Stimulated activated CD8-positive, alpha-beta memory T cell treated with anti-CD3 and anti-CD28 coated beads, Interleukin-12 subunit alpha, Interleukin-12 subunit beta, amount 100 ng/mL, for 4 hours (primary cell): ENCODE measurements around the gene DNASE1L2.

Experiments used
- DNase-seq: peaks from one replicate; pipeline ENCODE4 v3.0.0-alpha.2; 2020; ENCODE audit warnings: low read depth

DNASE1L2 gene

DNA sequence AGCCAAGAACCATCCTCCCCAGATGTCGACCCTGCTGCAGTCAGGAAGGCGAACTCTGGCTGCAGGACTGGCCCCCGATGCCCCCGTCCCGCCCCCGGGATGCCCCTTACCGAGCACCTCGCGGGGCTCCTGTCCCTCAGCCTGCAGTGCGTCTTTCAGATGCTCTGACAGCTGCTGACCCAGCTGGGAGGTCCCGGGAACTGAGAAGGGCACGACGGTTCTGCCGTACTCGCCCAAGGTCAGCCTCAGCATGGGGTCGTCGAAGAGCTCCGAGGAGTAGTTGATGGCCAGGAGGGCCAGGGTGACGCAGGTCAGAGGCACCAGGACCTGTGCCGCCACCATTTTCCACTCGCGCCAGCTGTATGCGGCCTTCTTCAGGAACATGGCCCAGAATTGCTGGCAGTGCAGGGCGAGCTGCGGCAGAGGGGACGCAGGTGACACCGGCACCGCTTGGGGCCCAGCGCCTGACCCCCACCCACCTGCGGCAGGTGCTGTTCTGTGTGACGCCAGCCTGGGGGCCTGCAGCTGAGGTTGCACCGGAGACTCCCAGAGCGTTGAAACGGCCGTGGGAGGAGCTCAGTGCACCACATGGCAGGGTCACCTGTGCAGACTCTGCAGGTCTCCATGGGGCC lies 51.8 kb downstream of the DNASE1L2 start:
- no peak for DNase-seq
